ENCODE data around the gene PPOX.
A peak's percentile ranks its signal among the peaks of the same experiment; 100 is the strongest.

Gene PPOX

DNA sequence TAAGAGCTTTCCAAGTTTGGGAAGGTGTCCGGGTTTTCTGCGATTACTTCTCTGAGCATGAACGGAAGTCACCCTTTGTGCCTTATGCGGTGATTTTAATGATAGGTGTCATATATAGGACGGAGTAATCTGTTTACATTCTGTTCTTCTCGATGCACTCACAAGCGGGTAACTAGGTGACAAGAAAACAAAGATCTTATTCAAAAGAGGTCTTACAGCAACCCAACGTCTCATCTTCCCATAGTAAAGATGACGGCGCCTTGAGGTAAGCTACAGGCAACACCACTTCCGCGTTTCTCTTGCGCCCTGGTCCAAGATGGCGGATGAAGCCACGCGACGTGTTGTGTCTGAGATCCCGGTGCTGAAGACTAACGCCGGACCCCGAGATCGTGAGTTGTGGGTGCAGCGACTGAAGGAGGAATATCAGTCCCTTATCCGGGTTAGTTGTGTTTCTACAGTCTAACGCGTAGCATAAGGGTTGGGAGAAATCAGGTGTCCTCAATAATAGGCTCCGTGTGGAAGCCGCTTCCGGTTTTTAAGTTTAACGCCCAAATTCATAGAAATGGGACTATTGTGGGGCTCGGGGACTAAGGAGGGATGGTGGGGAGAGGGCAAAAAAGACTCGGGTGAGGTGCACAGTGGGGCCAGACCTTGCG lies 12.4 kb upstream of the PPOX start, which contains the start of gene UFC1:
Gene UFC1 (plus strand): TSS at position 297 of the 656 bp plus-strand sequence. CDS start 20 bp downstream, at position 317.
- DNase-seq = peak; percentile 86 to 94 (median 92)

DNA sequence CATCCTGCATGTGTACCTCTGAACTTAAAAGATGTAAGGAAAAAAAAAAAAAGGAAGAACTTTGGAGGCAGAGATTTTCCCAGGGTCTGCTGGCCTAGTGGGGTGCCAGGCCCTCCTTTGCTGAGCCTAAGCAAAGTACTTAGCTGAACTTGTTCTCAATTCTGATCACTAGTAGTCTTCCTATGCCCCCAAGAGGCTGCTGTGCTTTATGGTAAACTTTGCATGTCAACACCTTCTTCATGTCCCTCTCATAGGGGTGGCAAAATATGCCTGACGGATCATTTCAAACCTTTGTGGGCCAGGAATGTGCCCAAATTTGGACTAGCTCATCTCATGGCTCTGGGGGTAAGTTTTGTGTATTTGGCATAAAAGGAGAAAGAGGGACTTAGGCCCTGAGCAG lies 8.4 kb upstream of the PPOX start:
- no peak for DNase-seq

DNA sequence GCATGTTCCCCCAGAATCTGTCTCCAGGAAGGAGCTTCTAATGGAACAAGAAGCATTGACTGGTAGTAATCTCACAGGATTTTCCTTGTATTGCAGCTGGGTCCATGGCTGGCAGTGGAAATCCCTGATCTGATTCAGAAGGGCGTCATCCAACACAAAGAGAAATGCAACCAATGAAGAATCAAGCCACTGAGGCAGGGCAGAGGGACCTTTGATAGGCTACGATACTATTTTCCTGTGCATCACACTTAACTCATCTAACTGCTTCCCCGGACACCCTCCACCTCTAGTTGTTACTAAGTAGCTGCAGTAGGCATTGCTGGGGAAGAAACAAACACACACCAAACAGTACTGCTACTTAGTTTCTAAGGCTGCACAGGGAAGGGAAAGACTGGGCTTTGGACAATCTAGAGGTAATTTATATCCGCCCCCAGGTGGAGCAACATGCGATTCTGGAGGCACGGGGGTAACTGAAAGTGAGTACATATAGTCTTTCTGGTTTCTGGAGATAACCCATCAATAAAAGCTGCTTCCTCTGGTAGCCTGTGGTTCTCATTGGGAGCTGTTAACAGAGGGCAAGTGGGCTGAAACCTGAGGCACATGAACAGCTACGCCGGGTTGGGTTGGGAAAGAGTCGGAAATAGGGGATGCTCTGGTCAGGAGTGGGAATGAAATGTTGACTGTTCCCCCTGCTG lies 7.8 kb upstream of the PPOX start:
- DNase-seq = no peak

DNA sequence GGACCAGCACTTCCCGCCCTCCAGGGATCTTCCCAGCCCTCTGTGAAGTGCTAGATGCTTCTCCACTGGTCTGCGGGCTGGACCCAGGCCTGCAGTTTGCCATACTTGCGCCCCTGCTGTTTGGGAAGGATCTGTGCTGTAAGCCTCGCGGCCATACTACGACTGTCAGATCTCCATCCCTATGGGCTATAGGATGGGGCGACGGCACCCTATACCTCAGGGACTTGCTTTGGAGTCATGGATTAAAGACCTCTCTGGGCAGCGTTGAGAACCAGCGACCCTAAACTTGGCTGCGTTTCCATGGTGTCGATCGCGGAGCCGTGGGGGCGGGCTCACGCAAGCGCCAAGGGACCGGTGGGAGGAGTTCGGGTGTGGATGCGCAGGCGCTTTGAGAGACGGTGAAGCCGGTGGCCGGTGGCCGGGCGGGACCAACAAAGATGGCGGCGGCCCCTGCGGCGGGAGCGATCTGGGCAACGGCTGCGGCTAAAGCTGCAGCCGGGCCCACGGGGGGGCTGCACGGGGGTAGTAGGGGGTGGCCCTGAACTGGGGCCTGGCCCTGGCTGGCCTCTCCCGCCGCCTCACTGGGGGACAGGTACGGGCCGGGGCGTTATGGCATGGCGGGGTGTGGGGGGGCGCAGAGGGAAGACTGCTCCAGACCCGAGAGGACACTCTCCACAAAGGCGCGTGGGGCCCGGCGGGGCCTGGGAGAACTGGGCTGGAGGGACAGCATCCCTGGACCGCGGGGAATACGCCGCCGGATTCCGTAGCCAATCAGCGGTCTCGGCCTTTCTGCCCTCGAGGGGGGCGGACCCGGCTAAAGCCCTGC lies 6.9 kb upstream of the PPOX start, which contains the start of gene USP21:
Gene USP21 (plus strand): TSS at position 414 of the 826 bp plus-strand sequence. CDS start 1,141 bp downstream, outside the sequence.
- DNase-seq = peak; percentile 91 to 97 (median 94)

DNA sequence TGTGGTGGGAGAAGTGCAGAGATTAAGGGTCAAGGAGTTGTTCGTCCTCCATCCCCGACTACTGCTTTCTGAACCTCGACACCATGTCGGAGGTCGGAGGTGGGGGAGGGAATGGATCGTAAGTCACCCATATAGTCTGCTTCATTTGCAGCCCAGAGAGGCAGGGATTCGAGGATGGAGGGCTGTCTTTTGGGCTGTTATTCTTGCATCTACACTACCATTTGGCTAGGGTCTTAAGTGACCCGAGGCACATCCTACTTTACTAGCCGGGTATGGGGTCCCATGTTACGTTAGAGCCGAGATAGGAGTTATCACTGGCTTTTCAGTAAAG lies 6.3 kb upstream of the PPOX start:
- DNase-seq = no peak

DNA sequence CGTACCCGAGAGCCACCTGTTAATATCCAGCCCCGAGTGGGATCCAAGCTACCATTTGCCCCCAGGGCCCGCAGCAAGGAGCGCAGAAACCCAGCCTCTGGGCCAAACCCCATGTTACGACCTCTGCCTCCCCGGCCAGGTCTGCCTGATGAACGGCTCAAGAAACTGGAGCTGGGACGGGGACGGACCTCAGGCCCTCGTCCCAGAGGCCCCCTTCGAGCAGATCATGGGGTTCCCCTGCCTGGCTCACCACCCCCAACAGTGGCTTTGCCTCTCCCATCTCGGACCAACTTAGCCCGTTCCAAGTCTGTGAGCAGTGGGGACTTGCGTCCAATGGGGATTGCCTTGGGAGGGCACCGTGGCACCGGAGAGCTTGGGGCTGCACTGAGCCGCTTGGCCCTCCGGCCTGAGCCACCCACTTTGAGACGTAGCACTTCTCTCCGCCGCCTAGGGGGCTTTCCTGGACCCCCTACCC lies 5.5 kb upstream of the PPOX start:
- no peak for DNase-seq

DNA sequence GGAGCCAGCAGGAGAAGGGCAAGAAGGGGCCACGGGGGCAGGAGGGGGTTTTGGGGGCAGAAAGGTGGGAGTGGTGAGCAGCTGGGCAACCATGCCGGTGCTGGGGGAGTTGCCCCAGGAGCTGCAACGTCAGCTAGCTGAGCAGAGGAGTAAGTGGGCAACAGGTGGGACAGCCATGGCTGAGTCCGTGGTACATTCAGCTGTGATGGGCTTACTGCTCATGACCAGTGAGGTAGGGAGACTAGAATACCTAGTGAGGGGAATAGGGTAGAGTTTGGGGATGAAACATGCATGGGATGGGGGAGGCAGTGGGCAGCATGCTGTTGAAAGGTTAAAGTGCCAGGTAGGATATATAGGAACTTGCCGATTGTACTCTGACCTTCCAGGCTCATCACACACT lies 4.6 kb upstream of the PPOX start:
- no peak for DNase-seq

DNA sequence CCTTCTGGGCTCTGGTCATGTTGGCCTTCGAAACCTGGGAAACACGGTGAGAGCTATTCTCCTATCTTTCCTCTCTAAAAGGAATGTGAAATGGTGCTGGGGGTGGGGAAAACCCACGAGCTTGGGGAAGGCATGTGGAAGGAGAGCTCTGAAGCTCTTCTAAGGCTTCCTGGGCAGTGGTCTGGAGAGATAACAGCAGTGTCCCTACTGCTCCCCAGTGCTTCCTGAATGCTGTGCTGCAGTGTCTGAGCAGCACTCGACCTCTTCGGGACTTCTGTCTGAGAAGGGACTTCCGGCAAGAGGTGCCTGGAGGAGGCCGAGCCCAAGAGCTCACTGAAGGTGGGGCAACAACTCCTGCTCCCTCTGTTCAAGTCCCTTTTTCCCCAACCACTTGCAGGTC lies 4.2 kb upstream of the PPOX start:
- no peak for DNase-seq

DNA sequence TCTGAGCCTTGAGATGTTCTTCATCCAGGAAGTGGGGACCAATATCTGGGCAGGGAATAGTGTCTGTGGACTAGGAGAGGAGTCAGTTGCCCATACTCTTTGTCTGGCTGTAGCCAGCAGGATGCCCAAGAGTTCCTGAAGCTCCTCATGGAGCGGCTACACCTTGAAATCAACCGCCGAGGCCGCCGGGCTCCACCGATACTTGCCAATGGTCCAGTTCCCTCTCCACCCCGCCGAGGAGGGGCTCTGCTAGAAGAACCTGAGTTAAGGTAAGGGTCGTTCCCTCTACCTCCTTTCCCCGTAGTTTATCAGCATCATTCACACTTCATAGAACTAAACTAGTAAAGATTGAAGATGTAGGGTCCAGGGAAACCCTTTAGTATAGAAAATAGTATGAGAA lies 3.4 kb upstream of the PPOX start:
- no peak for DNase-seq

DNA sequence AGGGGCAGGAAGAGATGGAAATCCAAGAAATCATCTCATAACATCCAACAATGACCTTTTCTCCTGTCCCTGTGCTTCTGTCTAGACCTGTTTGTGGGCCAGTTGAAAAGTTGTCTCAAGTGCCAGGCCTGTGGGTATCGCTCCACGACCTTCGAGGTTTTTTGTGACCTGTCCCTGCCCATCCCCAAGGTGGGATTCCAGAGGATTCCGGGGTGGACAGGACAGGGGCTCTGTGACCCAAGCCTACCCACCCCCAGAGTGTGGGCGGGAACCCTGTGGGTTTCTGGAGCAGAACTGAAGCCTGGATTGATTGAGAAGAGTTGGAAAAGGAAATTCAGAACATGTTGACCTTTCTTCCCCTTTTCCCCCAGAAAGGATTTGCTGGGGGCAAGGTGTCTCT lies 2.4 kb upstream of the PPOX start:
- no peak for DNase-seq

DNA sequence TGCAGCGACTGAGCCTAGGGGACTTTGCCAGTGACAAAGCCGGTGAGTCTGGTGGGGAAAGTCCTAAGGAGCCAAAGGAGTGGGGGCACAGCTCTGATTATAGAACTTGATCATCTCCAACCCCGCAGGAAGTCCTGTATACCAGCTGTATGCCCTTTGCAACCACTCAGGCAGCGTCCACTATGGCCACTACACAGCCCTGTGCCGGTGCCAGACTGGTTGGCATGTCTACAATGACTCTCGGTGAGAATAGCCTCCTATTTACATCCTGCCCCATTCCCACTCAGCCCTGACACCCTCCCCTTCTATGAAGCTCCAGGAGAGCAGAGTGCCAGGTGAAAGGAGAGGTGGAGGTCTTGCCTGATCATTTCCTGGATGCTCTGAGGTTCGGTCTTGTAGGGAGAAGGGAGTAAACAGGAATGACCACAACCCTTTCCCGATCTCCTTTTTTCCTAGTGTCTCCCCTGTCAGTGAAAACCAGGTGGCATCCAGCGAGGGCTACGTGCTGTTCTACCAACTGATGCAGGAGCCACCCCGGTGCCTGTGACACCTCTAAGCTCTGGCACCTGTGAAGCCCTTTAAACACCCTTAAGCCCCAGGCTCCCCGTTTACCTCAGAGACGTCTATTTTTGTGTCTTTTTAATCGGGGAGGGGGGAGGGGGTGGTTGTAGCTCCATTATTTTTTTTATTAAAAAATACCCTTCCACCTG lies 1.2 kb upstream of the PPOX start:
- no peak for DNase-seq

DNA sequence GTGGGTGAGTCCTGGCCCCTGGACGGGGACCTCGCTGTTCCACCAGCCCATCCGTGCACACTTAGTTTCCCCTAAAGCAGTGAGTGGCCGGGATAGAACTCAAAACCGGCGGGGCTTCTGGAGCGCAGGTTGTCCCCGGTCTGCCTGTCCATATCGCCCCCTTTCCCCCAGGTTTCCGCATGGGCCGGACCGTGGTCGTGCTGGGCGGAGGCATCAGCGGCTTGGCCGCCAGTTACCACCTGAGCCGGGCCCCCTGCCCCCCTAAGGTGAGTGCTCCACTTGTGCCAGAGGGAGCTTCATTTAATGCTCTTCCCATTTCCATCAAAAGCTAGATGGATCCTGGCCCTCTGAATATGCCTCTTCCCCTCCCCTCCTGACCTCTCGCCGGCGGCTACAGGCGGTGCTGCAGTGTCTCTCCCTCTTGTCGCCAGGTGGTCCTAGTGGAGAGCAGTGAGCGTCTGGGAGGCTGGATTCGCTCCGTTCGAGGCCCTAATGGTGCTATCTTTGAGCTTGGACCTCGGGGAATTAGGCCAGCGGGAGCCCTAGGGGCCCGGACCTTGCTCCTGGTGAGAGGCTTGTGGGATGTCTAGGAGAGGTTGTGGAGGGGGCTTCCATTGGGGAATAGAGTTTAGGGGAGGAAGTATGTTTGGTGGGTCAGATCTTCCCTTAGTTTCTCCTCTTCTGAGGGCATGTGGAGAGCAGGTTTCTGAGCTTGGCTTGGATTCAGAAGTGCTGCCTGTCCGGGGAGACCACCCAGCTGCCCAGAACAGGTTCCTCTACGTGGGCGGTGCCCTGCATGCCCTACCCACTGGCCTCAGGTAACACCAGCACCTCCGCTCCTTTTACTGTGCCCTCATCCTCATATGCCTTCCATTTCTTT lies 683 bp downstream of the PPOX start:
- no peak for DNase-seq

DNA sequence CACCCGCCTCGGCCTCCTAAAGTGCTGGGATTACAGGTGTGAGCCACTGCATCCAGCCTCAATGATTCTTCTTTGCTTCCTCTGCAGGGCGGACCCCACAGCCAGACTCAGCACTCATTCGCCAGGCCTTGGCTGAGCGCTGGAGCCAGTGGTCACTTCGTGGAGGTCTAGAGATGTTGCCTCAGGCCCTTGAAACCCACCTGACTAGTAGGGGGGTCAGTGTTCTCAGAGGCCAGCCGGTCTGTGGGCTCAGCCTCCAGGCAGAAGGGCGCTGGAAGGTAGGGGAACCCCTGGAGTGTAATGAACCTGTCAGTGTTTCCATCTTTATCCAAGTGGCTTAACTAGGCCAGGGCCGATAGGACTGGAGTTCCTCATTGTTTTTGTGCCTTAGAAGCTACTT lies 2.7 kb downstream of the PPOX start:
- no peak for DNase-seq

DNA sequence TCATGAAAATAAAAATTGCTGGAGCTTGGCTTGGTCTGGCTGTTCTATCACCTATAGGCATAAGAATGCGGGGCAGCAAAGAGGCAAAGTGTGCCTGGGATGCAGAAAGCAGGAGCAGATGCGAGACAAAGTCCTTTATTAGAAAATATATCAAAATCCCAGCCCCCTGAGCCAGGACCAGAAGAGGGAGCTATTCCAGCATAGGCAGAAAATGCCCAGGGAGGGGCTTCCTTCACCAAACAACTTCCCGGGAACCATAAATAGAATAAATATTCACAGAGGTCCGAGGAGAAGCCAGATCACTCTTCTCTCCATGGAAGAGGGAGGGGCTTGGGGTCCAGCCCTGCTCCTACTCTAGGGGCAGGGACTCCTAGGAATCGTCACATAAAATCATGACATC lies 5.0 kb downstream of the PPOX start:
- no peak for DNase-seq

DNA sequence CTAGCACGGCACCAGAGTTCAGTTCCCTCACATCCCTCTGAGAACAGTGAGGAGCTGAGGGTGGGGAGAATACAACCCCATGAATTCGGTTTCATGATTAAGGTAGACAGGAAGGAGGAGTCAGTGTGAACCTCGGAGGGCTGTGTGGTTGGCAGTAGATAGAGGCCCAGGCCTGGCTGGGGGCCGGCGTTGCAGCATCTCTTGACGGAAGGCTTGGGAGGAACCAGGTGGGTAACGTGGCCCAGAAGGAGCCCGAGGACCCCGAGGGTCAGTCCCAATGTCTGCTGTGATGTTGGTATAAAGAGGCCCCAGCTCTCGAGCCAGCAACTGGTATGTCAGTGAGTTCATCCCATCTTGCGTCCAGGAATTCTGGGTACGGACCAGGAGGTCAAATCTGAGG lies 5.5 kb downstream of the PPOX start:
- DNase-seq = no peak

DNA sequence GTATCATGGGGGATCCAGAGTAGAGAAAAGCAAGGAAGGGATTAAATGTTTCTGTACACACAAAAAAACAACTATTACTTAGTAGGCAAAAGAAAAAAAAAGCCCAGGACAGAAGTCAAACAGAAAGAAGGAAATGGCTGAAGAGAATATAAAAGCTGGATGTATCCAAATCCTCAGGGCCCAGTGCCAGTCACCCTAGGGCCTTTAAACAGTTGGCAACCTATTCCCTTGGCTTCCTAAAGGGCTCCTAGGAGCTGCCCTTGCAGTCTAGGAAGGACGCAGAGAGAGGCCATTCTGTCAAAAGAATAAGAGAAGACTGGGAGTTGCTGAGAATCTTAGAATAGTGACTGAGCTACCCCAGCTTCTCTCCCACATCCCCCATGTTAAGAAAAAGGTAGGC lies 6.1 kb downstream of the PPOX start:
- DNase-seq = no peak

DNA sequence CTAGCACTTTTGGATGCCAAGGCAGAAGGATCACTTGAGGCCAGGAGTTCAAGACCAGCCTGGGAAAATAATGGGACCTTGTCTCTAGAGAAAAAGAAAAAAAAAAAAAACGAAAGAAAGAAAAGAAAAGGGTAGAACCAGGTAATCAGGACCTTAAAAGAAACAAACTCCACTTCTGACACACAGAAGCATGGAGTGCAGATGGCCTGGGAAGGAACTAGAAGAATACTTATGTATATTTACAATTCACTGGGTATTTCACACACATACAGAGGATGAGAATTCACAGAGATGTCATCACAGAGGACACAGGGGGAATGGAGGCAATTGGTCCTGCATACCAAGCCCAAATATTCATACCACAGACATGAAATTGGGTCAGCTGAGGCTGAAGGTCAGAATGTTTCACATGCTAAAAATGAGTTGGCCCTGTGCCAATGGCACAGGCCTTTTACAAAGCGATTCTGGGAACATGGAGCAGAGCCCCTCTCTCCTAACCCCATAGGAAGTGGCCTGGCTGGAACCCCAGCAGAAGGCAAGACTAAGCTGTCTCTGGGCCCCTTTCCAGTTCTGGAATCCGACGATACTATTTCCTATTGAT lies 6.7 kb downstream of the PPOX start:
- DNase-seq = no peak

DNA sequence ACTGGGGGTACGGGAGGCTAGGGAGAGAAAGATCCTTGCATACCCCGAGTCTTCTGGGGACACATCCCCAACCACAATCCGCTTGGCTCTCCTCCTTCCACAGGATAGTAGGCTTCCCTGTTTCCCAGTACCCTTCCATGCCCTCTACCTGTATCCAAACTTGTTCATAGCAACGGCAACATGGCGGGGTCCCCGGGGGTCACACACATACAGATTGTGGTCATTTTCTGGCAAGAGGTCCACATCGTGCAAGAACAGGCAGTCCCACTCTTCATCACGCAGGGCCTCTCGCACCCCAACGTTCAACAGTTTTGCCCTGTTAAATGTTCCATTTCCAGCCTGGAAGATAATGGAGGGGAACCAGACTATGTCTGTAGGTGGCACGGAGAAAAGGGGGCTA lies 7.5 kb downstream of the PPOX start:
- no peak for DNase-seq

DNA sequence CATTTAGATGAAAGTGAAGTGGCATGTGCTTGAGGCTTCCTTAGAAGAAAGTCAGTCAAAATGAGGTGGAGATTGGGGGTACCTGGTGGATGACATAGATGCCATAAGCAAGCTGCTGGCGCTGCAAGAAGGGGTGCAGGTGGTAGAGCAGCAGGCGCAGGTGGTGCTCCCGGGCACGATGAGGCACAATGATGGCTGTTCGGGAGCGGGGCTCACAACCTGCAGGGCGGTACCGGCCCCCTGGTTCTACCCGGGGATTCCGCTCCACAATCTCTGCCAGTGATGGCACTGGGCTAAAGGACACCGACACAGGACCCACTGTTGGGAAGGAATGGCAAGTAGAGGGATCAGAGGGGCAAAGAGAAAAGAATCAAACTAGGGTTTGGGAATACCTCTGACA lies 8.7 kb downstream of the PPOX start:
- DNase-seq = no peak

DNA sequence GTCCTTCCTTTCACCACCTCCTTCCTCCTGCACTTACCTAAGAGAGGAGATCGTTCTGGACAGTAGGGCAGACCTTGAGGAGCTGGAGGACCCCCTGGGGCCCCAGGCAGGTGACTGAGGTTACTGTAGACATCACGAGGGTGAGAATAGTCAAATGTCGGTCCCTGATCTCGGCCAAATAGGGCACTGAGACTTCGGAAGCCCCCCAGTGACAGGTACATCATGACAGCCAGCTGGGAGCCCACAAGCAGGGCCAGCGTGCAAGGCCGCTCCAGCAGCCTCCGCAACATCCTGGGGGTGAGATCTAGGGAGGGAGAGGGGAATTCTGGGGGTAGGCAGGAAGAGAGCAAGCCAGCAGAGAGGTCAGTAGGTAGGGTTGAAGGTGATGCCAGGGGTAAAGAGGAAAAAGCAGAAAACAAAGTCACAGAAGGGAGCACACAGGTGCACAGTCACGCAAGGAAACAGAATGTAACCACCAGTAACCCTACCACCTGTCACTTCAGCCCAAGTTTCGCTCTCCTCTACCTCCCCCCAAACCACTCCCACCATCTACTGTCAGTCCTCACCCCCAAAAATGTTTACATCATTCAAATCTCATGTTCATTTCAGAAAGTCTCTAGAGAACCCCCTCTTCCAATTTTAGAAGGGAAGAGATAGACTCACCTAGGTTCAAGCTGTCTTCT lies 9.7 kb downstream of the PPOX start:
- DNase-seq = no peak

Measured in suppressor macrophage (primary cell).